GM10266 (cell line): ENCODE data around the gene IL1RAPL2.

Experiments
- DNase-seq: peaks from one replicate; pipeline ENCODE4 v3.0.0; 2012; ENCODE audit errors: extremely low spot score
- TF ChIP-seq, protein P1 (sequence below): IDR thresholded peaks from 2 replicates; pipeline ENCODE4 v1.5.1; 2012; ENCODE audit warnings: mild to moderate bottlenecking, low read depth; ENCODE audit not compliant: control insufficient read depth, insufficient read depth; ENCODE audit errors: missing control alignments

IL1RAPL2 gene

DNA sequence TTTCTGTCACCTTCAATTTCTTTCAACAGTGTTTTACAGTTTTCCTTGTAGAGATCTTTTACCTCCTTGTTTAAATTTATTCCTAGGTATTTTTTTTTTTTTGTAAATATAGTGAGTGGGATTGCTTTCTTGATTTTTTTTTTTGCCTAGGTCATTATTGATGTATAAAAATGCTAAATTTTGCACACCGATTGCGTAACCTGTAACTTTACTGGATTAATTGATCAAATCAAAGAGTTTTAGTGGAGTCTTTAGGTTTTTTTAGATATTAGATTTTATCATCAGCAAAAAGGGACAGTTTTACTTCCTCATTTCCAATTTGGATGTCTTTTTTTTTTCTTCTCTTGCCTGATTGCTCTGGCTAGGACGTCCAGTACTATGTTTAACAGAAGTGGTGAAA is 613.6 kb downstream of the IL1RAPL2 start:
- TF ChIP-seq, protein P1, sequence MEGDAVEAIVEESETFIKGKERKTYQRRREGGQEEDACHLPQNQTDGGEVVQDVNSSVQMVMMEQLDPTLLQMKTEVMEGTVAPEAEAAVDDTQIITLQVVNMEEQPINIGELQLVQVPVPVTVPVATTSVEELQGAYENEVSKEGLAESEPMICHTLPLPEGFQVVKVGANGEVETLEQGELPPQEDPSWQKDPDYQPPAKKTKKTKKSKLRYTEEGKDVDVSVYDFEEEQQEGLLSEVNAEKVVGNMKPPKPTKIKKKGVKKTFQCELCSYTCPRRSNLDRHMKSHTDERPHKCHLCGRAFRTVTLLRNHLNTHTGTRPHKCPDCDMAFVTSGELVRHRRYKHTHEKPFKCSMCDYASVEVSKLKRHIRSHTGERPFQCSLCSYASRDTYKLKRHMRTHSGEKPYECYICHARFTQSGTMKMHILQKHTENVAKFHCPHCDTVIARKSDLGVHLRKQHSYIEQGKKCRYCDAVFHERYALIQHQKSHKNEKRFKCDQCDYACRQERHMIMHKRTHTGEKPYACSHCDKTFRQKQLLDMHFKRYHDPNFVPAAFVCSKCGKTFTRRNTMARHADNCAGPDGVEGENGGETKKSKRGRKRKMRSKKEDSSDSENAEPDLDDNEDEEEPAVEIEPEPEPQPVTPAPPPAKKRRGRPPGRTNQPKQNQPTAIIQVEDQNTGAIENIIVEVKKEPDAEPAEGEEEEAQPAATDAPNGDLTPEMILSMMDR = no peak
- DNase-seq = no peak

DNA sequence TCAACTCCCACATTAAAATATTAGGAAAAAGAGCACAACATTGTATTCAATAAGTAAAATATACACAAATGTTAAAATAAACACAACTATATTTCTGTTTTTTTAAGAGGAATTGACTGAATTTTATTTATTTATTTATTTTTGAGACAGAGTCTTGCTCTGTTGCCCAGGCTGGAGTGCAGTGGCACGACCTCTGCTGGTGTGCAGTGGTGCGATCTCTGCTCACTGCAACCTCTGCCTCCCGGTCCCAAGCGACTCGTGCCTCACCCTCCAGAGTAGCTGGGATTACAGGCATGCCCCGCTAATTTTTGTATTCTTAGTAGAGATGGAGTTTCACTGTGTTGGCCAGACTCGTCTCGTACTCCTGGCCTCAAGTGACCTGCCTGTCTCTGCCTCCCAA is 623.1 kb downstream of the IL1RAPL2 start:
- no peak for DNase-seq
- TF ChIP-seq, protein P1 = no peak

DNA sequence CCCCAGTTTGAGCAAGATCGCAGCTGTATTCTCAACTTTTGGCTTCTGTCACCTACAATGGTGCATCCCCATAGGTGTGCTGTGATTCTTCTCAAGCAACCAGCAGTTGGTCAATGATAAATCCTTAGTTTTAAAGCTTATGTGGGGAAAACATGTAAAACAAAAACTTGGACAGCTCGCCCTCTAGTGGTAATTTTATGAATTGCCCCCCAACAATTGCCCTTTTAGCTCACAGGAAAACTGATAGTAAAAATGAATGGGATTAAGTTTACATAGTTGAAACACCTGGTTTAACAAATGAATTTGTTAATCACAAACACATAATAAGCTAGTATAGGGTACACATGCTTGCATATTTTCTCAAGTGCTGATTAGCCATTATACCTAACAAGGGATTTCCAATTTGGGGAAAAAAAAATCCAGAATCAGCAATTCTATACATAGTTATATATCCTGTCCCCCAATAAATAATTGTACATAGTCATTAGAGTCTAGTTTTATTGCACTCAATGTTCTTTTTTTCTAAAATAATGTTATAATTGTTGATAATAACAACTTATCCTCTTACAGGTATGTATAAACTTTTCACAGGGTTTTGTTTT is 624.4 kb downstream of the IL1RAPL2 start:
- TF ChIP-seq, protein P1 = peak; percentile 43
- DNase-seq = peak; percentile 3

DNA sequence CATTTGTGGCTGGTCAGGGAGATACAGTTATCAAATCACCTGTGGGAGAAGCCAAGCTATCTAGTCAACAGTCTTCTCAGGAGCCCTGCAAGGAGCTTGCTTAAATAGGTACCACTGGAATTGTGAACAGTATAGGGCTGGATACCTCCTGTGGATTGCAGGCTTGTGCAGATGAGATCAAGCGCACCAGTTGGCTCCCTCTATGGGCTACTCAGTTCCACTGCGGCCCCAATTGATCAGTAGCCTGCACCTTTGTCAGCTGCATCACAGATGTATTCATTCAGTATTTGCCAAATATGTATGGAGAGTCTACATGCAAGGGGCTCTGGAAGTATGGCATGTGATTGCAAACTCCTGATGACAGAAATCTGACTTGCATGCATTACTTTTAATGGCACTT is 625.9 kb downstream of the IL1RAPL2 start:
- TF ChIP-seq, protein P1 = no peak
- peak; percentile 2 for DNase-seq

DNA sequence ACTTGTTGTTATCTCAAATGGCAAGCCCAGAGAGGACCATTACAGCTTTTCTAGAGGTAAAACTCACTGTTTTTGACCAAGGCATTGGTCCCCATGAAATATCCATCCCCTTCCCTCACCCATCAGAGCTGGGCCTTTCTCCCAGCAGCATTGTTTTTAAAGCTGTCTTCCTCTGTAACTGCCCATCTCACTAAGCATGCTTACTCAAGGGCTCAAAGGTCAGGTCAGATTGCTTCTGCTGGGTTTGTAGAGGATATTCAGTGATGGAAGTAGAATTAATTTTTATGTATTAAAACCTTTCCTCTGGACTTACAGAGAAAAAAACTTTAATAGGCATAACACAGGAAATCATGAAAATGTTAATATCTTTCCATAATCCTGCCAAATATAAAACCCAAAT is 643.4 kb downstream of the IL1RAPL2 start:
- no peak for DNase-seq
- TF ChIP-seq, protein P1 = no peak

DNA sequence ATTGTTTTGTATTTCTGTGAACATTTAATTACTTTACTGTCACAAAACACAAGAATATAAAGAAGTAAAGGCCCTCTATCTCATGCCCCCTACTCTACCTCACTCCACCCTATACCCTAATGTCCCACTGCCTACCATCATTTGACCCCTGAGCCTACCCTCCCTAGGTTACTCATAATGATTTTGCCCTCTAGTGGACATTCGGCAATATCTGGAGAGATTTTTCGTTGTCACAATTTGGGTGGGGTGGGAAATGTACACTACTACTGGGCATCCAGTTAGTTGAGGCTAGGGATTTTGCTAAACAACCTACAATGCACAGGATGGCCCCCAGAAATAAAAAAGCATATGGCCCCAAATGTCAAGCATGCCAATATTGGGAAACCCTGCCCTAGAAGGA is 644.3 kb downstream of the IL1RAPL2 start:
- no peak for DNase-seq
- TF ChIP-seq, protein P1 = no peak

DNA sequence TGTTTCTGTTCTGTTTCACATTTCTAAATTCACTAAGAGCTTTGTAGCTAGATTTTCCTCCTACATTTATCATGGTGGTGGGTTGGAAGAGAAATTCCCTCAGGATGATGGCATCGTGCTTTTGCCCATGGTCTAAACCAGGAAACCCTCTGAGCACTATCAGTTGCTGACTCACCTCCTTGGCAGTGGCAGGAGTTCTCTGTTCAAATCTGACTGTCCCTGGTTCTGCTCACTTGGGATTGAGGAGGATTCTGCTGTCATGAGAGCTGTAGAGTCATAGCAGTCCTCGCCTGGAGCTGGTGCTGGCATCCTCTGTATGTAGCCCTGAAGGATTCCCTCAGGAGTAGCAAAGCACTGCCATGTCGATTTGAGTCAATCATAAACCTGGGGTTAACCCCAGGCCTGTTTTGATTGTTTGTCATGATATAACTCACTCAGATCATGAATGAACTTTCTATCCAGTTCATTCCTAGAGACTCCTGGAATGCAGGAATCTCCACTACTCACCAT is 645.1 kb downstream of the IL1RAPL2 start:
- TF ChIP-seq, protein P1 = no peak
- no peak for DNase-seq
